Cardiac fibroblast (primary cell): ENCODE data around the gene JOSD2.

Experiments
- DNase-seq, 2 donors: peaks; one replicate each; pipeline versions ENCODE4 v3.0.0 to v3.0.0-alpha.2; 2010; ENCODE audit warnings: low read depth in 2 of 2
- H3K4me3 ChIP-seq, 2 donors: replicated peaks in 1 of 2; 1 replicate in 1 of 2; 2 replicates in 1 of 2; pipeline ENCODE4 v1.5.1; 2011; ENCODE audit warnings: low read depth in 2 of 2, low read length in 2 of 2, mild to moderate bottlenecking in 2 of 2, moderate library complexity in 1 of 2
- TF ChIP-seq, protein P1 (sequence below): IDR thresholded peaks from one replicate; pipeline ENCODE4 v1.5.1; 2011; ENCODE audit warnings: low read depth, mild to moderate bottlenecking, low read length, inconsistent platforms

The JOSD2 gene

DNA sequence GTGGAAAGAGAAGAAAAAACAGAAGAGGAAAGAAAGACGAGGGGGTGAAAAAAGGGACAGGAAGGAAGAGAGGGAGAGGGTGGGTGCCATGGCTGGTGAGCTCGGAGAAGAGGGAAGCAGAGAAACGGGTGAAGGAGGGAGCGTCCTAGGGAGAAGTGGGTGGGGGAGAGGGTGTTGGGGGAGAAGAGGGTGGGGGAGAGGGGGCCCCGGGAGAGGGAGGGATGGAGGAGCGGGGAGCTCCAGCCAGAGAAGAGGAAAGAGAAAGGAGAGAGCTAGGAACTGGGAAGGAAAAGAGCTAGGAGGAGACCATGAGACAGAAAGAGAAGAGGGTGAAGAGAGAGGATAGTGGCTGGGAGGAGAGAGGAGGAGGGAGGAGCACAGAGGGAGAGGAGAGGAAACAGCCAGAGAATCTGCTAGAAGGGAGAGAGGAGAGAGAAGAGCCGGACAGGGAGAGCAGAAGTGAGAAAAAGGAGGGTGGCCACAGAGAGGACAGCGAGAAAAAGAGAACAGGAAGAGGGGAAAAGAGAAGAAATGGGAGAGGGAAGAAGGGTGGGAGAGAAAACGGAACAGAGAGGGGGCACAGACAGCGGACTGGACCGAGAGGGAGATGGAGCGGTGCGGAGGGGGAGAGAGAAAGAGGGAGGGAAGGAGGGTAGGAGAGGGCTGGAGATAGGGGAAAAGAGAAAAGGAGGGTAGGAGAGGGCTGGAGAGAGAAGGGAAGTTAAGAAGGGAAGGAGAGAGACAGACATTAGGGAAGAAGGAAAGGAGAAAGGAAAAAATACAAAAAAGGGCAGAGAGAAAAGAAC is 22.4 kb downstream of the JOSD2 start:
- TF ChIP-seq, protein P1, sequence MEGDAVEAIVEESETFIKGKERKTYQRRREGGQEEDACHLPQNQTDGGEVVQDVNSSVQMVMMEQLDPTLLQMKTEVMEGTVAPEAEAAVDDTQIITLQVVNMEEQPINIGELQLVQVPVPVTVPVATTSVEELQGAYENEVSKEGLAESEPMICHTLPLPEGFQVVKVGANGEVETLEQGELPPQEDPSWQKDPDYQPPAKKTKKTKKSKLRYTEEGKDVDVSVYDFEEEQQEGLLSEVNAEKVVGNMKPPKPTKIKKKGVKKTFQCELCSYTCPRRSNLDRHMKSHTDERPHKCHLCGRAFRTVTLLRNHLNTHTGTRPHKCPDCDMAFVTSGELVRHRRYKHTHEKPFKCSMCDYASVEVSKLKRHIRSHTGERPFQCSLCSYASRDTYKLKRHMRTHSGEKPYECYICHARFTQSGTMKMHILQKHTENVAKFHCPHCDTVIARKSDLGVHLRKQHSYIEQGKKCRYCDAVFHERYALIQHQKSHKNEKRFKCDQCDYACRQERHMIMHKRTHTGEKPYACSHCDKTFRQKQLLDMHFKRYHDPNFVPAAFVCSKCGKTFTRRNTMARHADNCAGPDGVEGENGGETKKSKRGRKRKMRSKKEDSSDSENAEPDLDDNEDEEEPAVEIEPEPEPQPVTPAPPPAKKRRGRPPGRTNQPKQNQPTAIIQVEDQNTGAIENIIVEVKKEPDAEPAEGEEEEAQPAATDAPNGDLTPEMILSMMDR, result no peak
- no peak for DNase-seq
- H3K4me3 ChIP-seq, result no peak overlapping the region

DNA sequence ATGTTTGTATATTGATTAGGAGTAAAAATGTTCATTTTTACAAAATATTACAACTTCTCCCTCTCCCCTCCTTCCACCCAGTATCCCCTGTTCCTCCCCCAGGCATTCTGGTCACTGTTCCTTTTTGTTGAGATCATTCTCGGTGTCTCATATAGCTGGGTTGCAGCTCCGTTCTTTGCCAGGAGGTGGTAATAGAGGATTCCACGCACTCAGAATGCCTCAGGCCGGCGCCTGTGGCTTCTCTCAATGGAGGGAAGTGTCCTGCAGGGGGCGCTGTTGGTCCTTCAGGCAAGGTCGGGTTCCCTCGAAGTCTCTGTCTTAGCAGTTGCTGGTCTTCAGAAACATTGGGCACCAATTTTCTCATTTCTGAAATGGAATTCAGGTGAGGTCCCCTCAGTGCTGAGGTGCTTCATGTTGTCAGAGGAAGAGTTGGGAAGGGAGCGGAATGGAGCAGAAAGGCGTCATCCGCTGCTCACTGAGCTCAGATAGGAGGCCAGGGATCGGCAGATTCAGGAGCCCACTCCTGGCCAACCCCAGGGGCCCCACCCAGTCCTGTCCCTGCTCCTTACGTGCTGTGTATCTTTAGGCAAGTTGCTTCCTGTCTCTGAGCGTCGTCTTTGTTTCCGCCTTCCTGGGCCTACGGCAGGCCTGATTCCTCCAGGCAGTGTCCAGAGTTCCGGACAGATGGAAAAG is 24.0 kb downstream of the JOSD2 start:
- H3K4me3 ChIP-seq, result no peak overlapping the region
- DNase-seq, result peak; percentile 31 to 66
- TF ChIP-seq, protein P1, result peak; percentile 58

DNA sequence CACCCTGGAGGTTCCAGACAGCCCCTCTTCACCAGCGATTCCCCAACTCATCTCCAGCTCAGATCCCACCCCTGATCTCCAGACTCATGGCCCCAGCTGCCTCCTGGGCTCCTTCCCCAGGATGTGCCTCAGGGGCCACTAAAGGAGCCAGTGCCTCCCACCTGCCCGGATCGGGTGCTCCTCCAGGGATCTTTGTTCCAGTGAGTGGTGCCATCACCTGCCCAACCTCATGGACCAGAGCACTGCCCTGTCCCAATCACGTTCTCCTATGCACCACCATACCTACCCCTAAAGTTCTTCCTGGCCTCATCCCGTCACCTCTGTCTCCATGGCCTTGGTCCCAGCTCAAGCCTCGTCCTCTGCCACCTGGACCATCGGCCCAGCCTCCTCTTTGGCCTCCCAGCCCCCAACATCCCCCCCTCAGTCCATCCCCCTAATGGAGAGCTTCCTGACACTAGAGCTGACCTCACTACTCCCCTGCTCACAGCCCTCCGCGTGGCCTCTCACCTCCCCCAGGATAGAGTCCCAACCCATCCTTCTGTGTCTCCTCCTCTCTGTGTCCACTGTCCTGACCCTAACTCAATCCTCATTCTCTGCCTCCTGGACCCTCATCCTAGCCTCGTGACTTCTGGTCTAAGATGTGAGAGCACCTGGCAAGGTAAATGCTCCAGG is 25.6 kb downstream of the JOSD2 start:
- TF ChIP-seq, protein P1, result no peak
- no peak for DNase-seq
- no peak overlapping the region for H3K4me3 ChIP-seq

DNA sequence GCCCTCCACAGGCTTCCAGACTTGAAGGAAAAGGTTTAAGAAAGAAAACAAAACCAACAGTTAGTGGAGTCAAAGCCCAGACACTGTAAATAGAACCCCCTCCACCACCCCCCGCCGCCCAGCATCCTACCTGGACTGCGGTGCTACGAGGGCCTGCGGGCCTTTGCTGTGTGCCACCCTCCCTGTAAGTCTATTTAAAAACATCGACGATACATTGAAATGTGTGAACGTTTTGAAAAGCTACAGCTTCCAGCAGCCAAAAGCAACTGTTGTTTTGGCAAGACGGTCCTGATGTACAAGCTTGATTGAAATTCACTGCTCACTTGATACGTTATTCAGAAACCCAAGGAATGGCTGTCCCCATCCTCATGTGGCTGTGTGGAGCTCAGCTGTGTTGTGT is 28.1 kb downstream of the JOSD2 start:
- TF ChIP-seq, protein P1, result no peak
- no peak for DNase-seq

DNA sequence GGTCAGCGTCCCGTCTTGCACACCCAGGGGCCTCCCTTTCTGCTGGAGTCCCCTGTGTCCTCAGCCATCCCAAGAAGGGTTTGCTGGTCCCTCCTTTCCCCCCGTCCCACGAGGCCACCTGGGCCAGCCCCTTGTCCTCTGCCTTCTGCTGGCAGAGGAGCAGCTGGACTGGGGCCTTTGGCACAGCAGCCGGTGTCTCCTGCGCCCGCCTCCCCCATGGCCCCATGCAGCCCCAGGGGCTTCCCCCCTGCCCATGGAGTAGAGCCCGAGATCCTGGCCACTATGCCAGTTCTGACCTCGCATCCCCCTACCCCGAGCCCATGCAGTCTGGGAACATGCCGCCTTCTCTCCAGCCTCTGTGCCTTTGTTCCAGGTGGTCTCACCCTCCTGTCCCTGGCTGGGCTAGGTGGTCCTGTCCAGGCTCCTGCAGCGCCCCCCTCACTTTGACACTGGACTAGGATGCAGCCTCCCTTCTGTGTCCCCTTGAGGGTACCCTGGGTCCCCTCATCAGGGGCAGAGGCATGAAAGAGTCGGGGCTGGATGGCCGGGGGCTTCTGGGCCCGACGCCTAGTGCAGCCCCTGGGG is 28.6 kb downstream of the JOSD2 start:
- H3K4me3 ChIP-seq, result no peak overlapping the region
- TF ChIP-seq, protein P1, result no peak
- no peak for DNase-seq

More for the DNA sequence above, 28.1 kb downstream of the JOSD2 start:
- H3K4me3 ChIP-seq, result no peak overlapping the region

DNA sequence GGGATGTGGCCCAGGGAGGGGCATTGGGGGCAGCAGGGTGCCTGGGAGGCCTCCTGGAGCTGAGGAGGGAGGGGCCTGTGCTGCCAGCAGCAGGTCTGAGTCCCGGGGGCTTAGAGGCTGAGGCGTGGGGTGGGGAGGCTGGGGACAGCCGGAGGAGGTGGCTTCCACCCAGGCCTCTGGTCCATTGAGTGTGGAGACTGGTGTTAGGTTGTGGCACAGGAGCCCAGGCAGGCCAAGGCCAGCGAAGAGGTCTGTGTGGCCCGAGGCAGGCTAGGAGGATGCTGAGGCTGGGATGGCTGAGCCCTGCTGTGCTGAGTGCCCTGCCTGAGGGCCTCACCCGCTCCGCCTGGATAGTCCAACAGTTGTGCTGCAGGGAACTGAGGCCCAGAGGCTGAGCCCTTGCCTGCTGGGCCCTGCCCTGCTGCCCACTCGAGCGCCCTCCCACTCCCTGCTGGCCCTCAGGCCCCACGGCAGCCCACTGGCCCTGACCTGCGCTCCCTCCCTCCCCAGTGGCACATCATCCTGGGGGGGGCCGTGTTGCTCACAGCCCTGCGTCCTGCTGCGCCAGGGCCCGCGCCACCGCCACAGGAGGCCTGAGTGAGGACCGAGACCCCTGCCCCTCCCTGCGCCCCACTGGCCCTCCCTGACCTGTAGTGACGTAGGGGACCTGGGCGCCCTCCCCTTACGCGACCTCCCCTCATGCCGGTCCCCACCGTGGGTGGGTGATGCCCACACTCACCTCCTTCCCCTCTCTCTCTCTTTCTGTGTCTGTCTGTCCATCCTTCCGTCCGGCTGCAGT is 29.4 kb downstream of the JOSD2 start:
- no peak for DNase-seq
- no peak overlapping the region for H3K4me3 ChIP-seq
- TF ChIP-seq, protein P1, result no peak
